K562 (cell line): Measurements from ENCODE around the gene EAF1. TPM values are rescaled to one million over a fixed set of nuclear protein-coding genes. Genes with fewer than 3 reads are reported as not detected.

ENCODE experiments used
- ELF2 ChIP-seq: fragments of 250-450 bp; sonication (Bioruptor Pico); IDR thresholded peaks from 2 replicates; pipeline ENCODE4 v1.5.0; 2021; ENCODE audit warnings: mild to moderate bottlenecking
- TCF3 ChIP-seq: sonication (generic); formaldehyde crosslinking; IDR thresholded peaks from 2 replicates; pipeline ENCODE4 v1.4.0; 2020; ENCODE audit warnings: mild to moderate bottlenecking, missing genetic modification reagents
- ZNF41 ChIP-seq: fragments of 250-450 bp; sonication (Bioruptor Pico); conservative IDR thresholded peaks from 2 replicates; pipeline ENCODE4 v1.4.0; 2020; ENCODE audit warnings: mild to moderate bottlenecking
- ZNF57 ChIP-seq: fragments of 450-650 bp; formaldehyde crosslinking; IDR thresholded peaks from 2 replicates; pipeline ENCODE4 v1.4.0; 2020; ENCODE audit warnings: mild to moderate bottlenecking, moderate library complexity
- ZNF668 ChIP-seq: fragments of 250-450 bp; sonication (Bioruptor Pico); IDR thresholded peaks from 2 replicates; pipeline ENCODE4 v1.8.0; 2022; ENCODE audit warnings: mild to moderate bottlenecking, inconsistent platforms
- ZNF717 ChIP-seq: fragments of 250-450 bp; sonication (Bioruptor Pico); IDR thresholded peaks from 2 replicates; pipeline ENCODE4 v1.5.0; 2021
- polyA plus RNA-seq, 8 experiments: library from polyadenylated mRNA; depleted of rRNA in 4 of 8; stranded (reverse) in 5 of 8; unstranded in 3 of 8; fragments of >200 nt; fragmentation: Nextera tagmentation in 2 of 8; fragmentation: Illumina TruSeq in 1 of 8; extraction: Ambion mirVana in 2 of 8; extraction: Trizol in 1 of 8; gene quantifications; 2 replicates each; pipeline versions ENCODE4 v1.2.1 to v1.2.3, GENCODE V29; 2011 to 2014; ENCODE audit warnings: inconsistent platforms in 1 of 8, missing spikeins in 1 of 8
- total RNA-seq, 7 experiments: library from RNA; depleted of rRNA in 6 of 7; stranded (reverse); fragments of >200 nt in 6 of 7; fragmentation: Illumina TruSeq in 2 of 7; extraction: Trizol in 2 of 7; gene quantifications; 2 replicates each; pipeline versions ENCODE4 v1.2.1 to v1.2.3, GENCODE V29; 2011 to 2021; ENCODE audit warnings: low replicate concordance in 1 of 7
- TF ChIP-seq, protein P1 (sequence below): fragments of 250-450 bp; sonication (Bioruptor Pico); IDR thresholded peaks from 2 replicates; pipeline ENCODE4 v1.4.0; 2020
- TF ChIP-seq, protein P2 (sequence below): fragments of 200-800 bp; sonication (Bioruptor generic); IDR thresholded peaks from 2 replicates; pipeline ENCODE4 v1.6.1; 2017; ENCODE audit warnings: missing genetic modification characterization, missing compliant biosample characterization

Gene EAF1
- total and polyA plus RNA-seq, 9 of the 15 experiments (the other 6 are each of a cell fraction or from before 2014, with no cell fraction given) = 7.0 to 26.8 (median 20.4) TPM

DNA sequence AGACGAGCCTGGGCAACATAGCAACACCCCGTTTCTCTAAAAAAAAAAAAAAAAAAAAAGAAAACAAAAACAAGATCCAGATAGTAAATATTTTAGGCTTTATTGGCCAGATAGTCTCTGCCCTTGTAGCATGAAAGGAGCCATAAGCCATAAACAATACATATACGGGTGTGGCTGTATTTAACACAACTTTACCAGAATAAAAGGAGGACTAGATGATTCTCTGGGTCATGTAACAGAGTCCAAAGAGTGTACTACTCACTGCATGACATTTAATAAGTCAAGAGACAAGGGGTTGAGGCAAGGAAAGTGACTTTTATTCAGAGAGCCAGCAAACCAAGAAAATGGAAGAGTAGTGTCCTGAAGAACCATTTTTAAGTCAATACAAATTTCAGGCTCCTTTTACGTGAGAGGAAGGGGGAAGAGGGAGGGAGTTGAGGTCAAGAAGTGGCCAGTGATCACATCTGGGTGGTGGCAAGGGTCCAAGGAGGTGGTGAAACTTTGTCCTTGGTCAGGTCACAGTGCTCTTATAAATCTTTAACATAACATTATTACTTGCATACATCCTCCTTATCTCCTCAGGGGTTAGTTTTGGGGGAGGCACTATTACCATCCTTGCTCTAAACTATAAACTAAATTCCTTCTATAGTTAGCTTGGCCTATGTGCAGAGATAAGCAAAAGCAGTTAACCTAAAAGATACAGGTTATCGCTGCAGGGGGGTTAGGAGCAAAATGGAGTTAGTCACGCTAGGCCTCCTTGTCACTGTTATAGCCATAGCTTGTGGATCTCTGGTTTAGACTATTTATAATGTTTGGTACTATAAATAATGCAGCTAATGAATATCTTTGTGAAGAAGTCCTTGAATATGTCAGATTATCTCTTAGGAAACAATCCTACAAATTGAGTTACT lies 46.2 kb upstream of the EAF1 start (continued):
- TF ChIP-seq, protein P1, sequence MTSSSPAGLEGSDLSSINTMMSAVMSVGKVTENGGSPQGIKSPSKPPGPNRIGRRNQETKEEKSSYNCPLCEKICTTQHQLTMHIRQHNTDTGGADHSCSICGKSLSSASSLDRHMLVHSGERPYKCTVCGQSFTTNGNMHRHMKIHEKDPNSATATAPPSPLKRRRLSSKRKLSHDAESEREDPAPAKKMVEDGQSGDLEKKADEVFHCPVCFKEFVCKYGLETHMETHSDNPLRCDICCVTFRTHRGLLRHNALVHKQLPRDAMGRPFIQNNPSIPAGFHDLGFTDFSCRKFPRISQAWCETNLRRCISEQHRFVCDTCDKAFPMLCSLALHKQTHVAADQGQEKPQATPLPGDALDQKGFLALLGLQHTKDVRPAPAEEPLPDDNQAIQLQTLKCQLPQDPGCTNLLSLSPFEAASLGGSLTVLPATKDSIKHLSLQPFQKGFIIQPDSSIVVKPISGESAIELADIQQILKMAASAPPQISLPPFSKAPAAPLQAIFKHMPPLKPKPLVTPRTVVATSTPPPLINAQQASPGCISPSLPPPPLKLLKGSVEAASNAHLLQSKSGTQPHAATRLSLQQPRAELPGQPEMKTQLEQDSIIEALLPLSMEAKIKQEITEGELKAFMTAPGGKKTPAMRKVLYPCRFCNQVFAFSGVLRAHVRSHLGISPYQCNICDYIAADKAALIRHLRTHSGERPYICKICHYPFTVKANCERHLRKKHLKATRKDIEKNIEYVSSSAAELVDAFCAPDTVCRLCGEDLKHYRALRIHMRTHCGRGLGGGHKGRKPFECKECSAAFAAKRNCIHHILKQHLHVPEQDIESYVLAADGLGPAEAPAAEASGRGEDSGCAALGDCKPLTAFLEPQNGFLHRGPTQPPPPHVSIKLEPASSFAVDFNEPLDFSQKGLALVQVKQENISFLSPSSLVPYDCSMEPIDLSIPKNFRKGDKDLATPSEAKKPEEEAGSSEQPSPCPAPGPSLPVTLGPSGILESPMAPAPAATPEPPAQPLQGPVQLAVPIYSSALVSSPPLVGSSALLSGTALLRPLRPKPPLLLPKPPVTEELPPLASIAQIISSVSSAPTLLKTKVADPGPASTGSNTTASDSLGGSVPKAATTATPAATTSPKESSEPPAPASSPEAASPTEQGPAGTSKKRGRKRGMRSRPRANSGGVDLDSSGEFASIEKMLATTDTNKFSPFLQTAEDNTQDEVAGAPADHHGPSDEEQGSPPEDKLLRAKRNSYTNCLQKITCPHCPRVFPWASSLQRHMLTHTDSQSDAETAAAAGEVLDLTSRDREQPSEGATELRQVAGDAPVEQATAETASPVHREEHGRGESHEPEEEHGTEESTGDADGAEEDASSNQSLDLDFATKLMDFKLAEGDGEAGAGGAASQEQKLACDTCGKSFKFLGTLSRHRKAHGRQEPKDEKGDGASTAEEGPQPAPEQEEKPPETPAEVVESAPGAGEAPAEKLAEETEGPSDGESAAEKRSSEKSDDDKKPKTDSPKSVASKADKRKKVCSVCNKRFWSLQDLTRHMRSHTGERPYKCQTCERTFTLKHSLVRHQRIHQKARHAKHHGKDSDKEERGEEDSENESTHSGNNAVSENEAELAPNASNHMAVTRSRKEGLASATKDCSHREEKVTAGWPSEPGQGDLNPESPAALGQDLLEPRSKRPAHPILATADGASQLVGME (CRISPR knock-in tag) = 0 out of 2 replicates have a peak, but pooled peaks have one; percentile 71
- 0 out of 2 replicates have a peak, but pooled peaks have one; percentile 58 for TF ChIP-seq ELF2
- TF ChIP-seq ZNF41 (CRISPR knock-in tag) = peak; percentile 94
- TF ChIP-seq ZNF57 (CRISPR knock-in tag) = 0 out of 2 replicates have a peak, but pooled peaks have one; percentile 42
- TF ChIP-seq ZNF717 (CRISPR knock-in tag) = no peak
- no peak for TF ChIP-seq TCF3 (CRISPR knock-in tag)
- TF ChIP-seq, protein P2, sequence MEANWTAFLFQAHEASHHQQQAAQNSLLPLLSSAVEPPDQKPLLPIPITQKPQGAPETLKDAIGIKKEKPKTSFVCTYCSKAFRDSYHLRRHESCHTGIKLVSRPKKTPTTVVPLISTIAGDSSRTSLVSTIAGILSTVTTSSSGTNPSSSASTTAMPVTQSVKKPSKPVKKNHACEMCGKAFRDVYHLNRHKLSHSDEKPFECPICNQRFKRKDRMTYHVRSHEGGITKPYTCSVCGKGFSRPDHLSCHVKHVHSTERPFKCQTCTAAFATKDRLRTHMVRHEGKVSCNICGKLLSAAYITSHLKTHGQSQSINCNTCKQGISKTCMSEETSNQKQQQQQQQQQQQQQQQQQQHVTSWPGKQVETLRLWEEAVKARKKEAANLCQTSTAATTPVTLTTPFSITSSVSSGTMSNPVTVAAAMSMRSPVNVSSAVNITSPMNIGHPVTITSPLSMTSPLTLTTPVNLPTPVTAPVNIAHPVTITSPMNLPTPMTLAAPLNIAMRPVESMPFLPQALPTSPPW (CRISPR knock-in tag) = peak; percentile 70
- TF ChIP-seq ZNF668 (CRISPR knock-in tag) = peak; percentile 92
